ENCODE results near the gene CFAP57.
A peak's percentile ranks its signal among the peaks of the same experiment; 100 is the strongest.
"Not testable (repeated sequence)": the region's sequence is repeated elsewhere in the genome, so short reads cannot be mapped to it uniquely, and the experiment has no call there.

CFAP57 gene

GRCh38 chr1:43171312-43171875, 736 bp upstream of the CFAP57 start:
- DNase-seq (ENCODE audit: low read depth, low spot score): no peak
- peak overlapping the region; percentile 27 for H3K27ac ChIP-seq

GRCh38 chr1:43172527-43172972, 420 bp downstream of the CFAP57 start:
- no peak overlapping the region for H3K27ac ChIP-seq
- DNase-seq (ENCODE audit: low read depth, low spot score): peak; percentile 36

- no peak overlapping the region for H3K27ac ChIP-seq
- no peak for DNase-seq (ENCODE audit: low read depth, low spot score)
These were observed 2.7 kb downstream of the CFAP57 start for GRCh38 chr1:43174873-43175272.

DNA sequence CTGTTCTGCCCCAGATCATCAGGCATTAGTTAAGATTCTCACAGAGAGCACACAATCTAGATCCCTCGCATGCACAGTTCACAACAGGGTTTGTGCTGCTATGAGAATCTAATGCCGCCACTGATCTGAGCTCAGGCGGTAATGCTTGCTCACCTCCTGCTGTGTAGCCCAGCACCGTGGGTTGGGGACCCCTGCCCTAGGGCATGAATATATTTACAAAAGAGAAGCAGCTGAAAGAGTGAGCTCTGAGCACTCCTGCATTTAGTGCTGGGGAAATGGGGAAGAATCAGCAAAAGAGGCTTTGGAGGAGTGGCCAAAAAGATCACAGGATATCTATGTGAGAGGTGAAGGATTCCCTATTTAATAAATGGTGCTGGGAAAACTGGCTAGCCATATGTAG, 5.6 kb downstream of the CFAP57 start:
- no peak for DNase-seq (ENCODE audit: low read depth, low spot score)
- no peak overlapping the region for H3K27ac ChIP-seq

GRCh38 chr1:43184388-43184787, 12.3 kb downstream of the CFAP57 start:
- no peak for DNase-seq (ENCODE audit: low read depth, low spot score)

GRCh38 chr1:43184995-43185394, 12.9 kb downstream of the CFAP57 start:
- DNase-seq (ENCODE audit: low read depth, low spot score): no peak
- no peak overlapping the region for H3K27ac ChIP-seq

More at GRCh38 chr1:43184388-43184787, 12.3 kb downstream of the CFAP57 start:
- H3K27ac ChIP-seq: no peak overlapping the region

DNA sequence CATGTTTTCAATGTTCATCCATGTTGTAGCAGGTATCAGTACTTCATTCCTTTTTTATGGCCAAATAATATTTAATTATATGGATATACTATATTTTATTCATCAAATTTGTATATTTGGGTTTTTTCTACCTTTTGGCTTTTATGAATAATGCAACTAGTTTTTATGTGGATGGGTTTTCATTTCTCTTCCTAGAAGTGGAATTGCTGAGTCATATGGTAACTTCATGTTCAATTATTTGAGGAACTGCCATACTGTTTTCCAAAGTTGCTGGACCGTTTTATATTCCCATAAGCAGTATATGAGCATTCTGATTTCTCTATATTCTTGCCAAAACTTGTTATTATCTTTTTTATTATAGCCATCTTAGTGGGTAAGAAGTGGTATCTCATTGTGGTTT, 16.0 kb downstream of the CFAP57 start:
- no peak overlapping the region for H3K27ac ChIP-seq
- no peak for DNase-seq (ENCODE audit: low read depth, low spot score)

DNA sequence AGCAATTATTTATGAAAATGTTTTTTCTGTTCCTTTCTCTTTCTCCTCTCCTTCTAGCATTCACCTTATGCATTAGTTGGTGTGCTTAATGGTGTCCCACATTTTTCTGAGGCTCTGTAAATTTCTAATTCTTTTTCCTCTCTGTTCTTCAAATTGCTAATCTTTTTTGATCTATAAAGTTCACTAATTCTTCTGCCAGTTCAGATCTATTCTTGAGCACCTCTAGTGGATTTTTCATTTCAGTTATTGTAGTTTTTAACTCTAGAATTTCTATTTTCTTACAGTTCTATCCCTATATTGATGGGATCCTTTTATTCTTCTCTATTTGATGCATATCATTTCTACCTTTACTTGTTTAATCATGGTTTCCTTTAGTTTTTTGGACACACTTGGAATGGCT, 22.4 kb downstream of the CFAP57 start:
- H3K27ac ChIP-seq: no peak overlapping the region
- DNase-seq (ENCODE audit: low read depth, low spot score): no peak

GRCh38 chr1:43197343-43198127, 25.4 kb downstream of the CFAP57 start:
- DNase-seq (ENCODE audit: low read depth, low spot score): no peak
- no peak overlapping the region for H3K27ac ChIP-seq

DNA sequence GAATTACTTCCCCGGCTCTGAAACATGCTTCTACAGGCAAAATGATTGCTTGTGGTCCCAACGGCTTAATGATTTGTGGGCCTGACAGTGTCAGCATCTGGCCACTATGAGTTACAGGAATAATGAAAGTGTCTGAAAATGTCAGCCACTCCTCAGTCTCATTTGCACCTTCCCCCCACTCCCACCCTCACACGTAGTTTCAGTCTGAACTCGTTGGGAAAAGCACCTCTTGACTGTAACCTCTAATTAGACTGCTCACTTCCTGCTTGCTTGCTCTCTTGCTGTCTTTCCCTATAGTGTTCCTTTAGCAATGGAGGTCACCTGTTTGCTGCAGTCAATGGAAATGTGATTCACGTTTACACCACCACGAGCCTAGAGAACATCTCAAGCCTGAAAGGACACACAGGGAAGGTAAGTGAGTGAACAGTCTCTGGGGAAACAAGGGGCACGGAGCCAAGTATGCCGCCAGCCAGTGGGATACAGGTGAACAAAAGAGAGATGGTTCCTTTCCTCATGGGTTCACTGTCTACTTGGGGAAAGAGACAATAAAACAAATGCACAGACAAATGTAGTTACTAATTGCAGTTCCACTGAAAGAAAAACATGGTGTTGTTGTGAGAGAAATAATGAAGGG, 27.1 kb downstream of the CFAP57 start:
- H3K27ac ChIP-seq: peak overlapping the region; percentile 62

GRCh38 chr1:43203859-43204258, 31.7 kb downstream of the CFAP57 start:
- DNase-seq (ENCODE audit: low read depth, low spot score): no peak
- H3K27ac ChIP-seq: no peak overlapping the region

More for the DNA sequence above, 27.1 kb downstream of the CFAP57 start:
- DNase-seq (ENCODE audit: low read depth, low spot score): peak; percentile 60

DNA sequence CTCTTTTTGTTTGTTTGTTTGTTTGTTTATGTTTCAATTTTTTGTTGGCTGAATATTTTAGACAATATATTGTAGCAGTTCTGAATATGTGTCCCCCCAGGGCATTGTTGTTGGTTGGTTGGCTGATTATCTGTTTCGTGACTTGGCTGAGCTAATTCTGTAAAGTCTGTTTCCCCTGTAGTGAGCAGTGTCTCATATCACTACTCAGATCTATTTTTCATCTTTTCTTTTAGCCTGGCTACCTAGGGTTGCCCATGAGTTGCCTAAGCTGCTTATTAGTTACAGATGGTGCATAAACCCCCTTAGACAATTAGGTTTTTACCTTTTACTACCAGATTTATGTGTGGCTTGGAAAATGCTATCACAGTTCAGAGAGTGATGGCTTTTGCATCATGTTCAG, 32.3 kb downstream of the CFAP57 start:
- no peak overlapping the region for H3K27ac ChIP-seq
- DNase-seq (ENCODE audit: low read depth, low spot score): no peak

GRCh38 chr1:43205671-43206070, 33.5 kb downstream of the CFAP57 start:
- peak overlapping the region; percentile 99 for H3K27ac ChIP-seq
- no peak for DNase-seq (ENCODE audit: low read depth, low spot score)

DNA sequence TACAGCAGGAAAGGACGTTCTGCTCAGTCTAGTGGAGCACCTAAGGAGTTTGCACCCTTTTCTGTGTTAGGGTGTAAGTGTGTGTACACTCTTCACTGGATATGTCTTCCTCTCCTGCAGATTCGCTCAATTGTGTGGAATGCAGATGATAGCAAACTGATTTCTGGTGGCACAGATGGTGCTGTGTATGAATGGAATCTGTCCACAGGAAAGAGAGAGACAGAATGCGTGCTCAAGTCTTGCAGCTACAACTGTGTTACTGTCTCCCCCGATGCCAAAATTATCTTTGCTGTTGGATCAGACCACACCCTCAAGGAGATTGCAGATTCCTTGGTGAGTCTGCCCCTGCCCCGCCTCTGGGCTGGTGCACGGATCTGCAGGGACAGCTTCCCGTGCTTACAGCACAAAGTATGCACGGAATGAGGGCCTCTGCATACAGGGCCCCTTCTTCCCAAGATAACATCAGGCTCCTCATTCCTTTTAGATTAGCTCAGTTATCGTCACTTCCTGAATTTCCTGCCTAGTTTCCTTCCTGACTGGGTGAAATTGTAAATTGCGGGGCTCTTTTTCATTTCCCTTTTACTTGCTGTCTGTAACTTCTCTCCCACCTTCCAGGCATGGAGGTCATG, 34.6 kb downstream of the CFAP57 start:
- peak; percentile 64 for DNase-seq (ENCODE audit: low read depth, low spot score)
- H3K27ac ChIP-seq: peak overlapping the region; percentile 99

GRCh38 chr1:43207229-43207853, 35.2 kb downstream of the CFAP57 start:
- DNase-seq (ENCODE audit: low read depth, low spot score): no peak
- H3K27ac ChIP-seq: peak overlapping the region; percentile 99

DNA sequence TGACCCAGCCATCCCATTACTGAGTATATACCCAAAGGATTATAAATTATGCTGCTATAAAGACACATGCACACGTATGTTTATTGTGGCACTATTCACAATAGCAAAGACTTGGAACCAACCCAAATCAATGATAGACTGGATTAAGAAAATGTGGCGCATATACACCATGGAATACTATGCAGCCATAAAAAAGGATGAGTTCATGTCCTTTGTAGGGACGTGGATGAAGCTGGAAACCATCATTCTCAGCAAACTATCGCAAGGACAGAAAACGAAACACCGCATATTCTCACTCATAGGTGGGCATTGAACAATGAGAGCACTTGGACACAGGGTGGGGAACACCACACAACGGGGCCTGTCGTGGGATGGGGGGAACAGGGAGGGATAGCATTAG, 36.1 kb downstream of the CFAP57 start:
- peak overlapping the region; percentile 99 for H3K27ac ChIP-seq
- not testable (repeated sequence) for DNase-seq (ENCODE audit: low read depth, low spot score)

GRCh38 chr1:43214501-43215444, 42.6 kb downstream of the CFAP57 start:
- no peak for DNase-seq (ENCODE audit: low read depth, low spot score)
- H3K27ac ChIP-seq: no peak overlapping the region

DNA sequence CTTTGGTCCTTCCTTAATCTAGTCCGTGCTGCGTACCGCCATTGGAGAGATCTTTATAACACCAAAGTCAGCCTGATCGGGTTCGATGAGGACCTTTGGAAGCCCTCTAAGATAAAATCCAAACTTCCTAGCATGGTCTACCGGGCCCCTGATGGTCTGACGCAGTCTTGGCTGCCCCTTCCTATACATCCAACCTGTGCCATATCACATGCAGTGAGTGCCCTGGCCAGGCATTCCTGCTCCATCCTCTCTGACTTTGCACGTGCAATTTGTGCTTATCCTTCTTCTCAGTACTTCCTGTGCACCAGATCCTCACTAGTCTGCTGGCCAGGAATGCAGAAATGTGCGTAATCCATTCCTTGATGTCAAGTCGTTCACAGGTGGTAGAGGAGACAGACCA, 45.6 kb downstream of the CFAP57 start:
- DNase-seq (ENCODE audit: low read depth, low spot score): no peak
- no peak overlapping the region for H3K27ac ChIP-seq
